ENCODE measurements around the gene FETUB.
"Not testable (repeated sequence)": the region's sequence is repeated elsewhere in the genome, so short reads cannot be mapped to it uniquely, and the experiment has no call there.

FETUB gene

GRCh38 chr3:186613637-186614265, 26.4 kb upstream of the FETUB start:
- DNase-seq: no peak

GRCh38 chr3:186614266-186614596, 26.0 kb upstream of the FETUB start:
- DNase-seq: no peak

- peak in 13 of 14 donors; percentile 1 to 74 (median 47) for DNase-seq
These were observed 25.4 kb upstream of the FETUB start for GRCh38 chr3:186614597-186615483.

GRCh38 chr3:186616299-186616617, 23.9 kb upstream of the FETUB start:
- no peak for DNase-seq

- DNase-seq: peak in 13 of 14 donors; percentile 7 to 73 (median 36)
These were observed 22.9 kb upstream of the FETUB start for GRCh38 chr3:186617036-186617946.

GRCh38 chr3:186618318-186618938, 21.8 kb upstream of the FETUB start:
- no peak for DNase-seq

- no peak for DNase-seq
These were observed 20.4 kb upstream of the FETUB start for GRCh38 chr3:186619787-186620212.

GRCh38 chr3:186620213-186621092, 19.7 kb upstream of the FETUB start:
- no peak for DNase-seq

GRCh38 chr3:186621894-186622650, 18.1 kb upstream of the FETUB start:
- DNase-seq: no peak

GRCh38 chr3:186622651-186623310, 17.4 kb upstream of the FETUB start:
- DNase-seq: no peak

GRCh38 chr3:186624598-186624997, 15.6 kb upstream of the FETUB start:
- DNase-seq: no peak

GRCh38 chr3:186625600-186626042, 14.6 kb upstream of the FETUB start:
- no peak for DNase-seq

- DNase-seq: no peak
These were observed 13.8 kb upstream of the FETUB start for GRCh38 chr3:186626254-186626847.

- DNase-seq: no peak
These were observed 12.3 kb upstream of the FETUB start for GRCh38 chr3:186627852-186628414.

- DNase-seq: no peak
These were observed 11.4 kb upstream of the FETUB start for GRCh38 chr3:186628756-186629155.

- no peak for DNase-seq
These were observed 9.1 kb upstream of the FETUB start for GRCh38 chr3:186630950-186631641.

- DNase-seq: no peak
These were observed 6.7 kb upstream of the FETUB start for GRCh38 chr3:186633481-186633880.

GRCh38 chr3:186634207-186634606, 6.0 kb upstream of the FETUB start:
- DNase-seq: not testable (repeated sequence)

GRCh38 chr3:186635532-186635931, 4.7 kb upstream of the FETUB start:
- DNase-seq: no peak

All from C1 segment of cervical spinal cord (tissue), 14 donors.